ENCODE results near the gene TRIM46.
A peak's percentile ranks its signal among the peaks of the same experiment; 100 is the strongest.
"Not testable (repeated sequence)": the region's sequence is repeated elsewhere in the genome, so short reads cannot be mapped to it uniquely, and the experiment has no call there.

The TRIM46 gene

GRCh38 chr1:155137154-155137949, 36.3 kb upstream of the TRIM46 start:
- DNase-seq (ENCODE audit: low read depth in 2 of 2), result no peak

GRCh38 chr1:155139895-155140629, 33.6 kb upstream of the TRIM46 start, which contains the start of gene DPM3:
TSS of gene DPM3 (minus strand) at chr1:155140531. CDS start at chr1:155140240, 291 bp downstream.
- DNase-seq (ENCODE audit: low read depth in 2 of 2), result peak; percentile 73 to 76

- no peak for DNase-seq (ENCODE audit: low read depth in 2 of 2)
Measured at GRCh38 chr1:155140630-155140953, 33.1 kb upstream of the TRIM46 start.

- DNase-seq (ENCODE audit: low read depth in 2 of 2), result no peak
Measured at GRCh38 chr1:155141749-155142148, 31.9 kb upstream of the TRIM46 start.

GRCh38 chr1:155145491-155145890, 28.2 kb upstream of the TRIM46 start:
- no peak for DNase-seq (ENCODE audit: low read depth in 2 of 2)

GRCh38 chr1:155155996-155156643, 17.5 kb upstream of the TRIM46 start:
- DNase-seq (ENCODE audit: low read depth in 2 of 2), result not testable (repeated sequence)

- DNase-seq (ENCODE audit: low read depth in 2 of 2), result no peak
Measured at GRCh38 chr1:155158991-155159390, 14.7 kb upstream of the TRIM46 start.

GRCh38 chr1:155160128-155160527, 13.5 kb upstream of the TRIM46 start:
- DNase-seq (ENCODE audit: low read depth in 2 of 2), result no peak

- DNase-seq (ENCODE audit: low read depth in 2 of 2), result not testable (repeated sequence)
Measured at GRCh38 chr1:155162631-155163030, 11.0 kb upstream of the TRIM46 start.

GRCh38 chr1:155163785-155164184, 9.9 kb upstream of the TRIM46 start:
- not testable (repeated sequence) for DNase-seq (ENCODE audit: low read depth in 2 of 2)

GRCh38 chr1:155164625-155165024, 9.0 kb upstream of the TRIM46 start:
- not testable (repeated sequence) for DNase-seq (ENCODE audit: low read depth in 2 of 2)

- DNase-seq (ENCODE audit: low read depth in 2 of 2), result no peak
Measured at GRCh38 chr1:155166051-155166470, 7.6 kb upstream of the TRIM46 start.

- DNase-seq (ENCODE audit: low read depth in 2 of 2), result no peak
Measured at GRCh38 chr1:155166471-155167165, 7.0 kb upstream of the TRIM46 start.

- peak; percentile 56 to 70 for DNase-seq (ENCODE audit: low read depth in 2 of 2)
Measured at GRCh38 chr1:155167166-155168104, 6.2 kb upstream of the TRIM46 start.

GRCh38 chr1:155168105-155168445, 5.6 kb upstream of the TRIM46 start:
- not testable (repeated sequence) for DNase-seq (ENCODE audit: low read depth in 2 of 2)

GRCh38 chr1:155168456-155169210, 5.0 kb upstream of the TRIM46 start:
- DNase-seq (ENCODE audit: low read depth in 2 of 2), result no peak

GRCh38 chr1:155169541-155169940, 4.1 kb upstream of the TRIM46 start:
- no peak for DNase-seq (ENCODE audit: low read depth in 2 of 2)

GRCh38 chr1:155170101-155170785, 3.4 kb upstream of the TRIM46 start:
- no peak for DNase-seq (ENCODE audit: low read depth in 2 of 2)

- no peak for DNase-seq (ENCODE audit: low read depth in 2 of 2)
Measured at GRCh38 chr1:155170806-155171205, 2.8 kb upstream of the TRIM46 start.

All from stimulated activated CD8-positive, alpha-beta memory T cell treated with anti-CD3 and anti-CD28 coated beads, Interleukin-15, amount 100 ng/mL, for 4 hours (primary cell).